Right lobe of liver (tissue), 6 donors: ENCODE measurements around the gene NR6A1. TPM values are rescaled to one million over a fixed set of nuclear protein-coding genes. Genes with fewer than 3 reads are reported as not detected.
A peak's percentile ranks its signal among the peaks of the same experiment; 100 is the strongest.

Source experiments
- ATAC-seq, 4 donors: fragments of 200-7000 bp; cut with Tn5 transposase; one replicate each; pipeline ENCODE4 v1.9.1; 2020; ENCODE audit warnings: mild to moderate bottlenecking in 4 of 4, moderate library complexity in 4 of 4
- DNase-seq, 3 donors: peaks; one replicate each; pipeline ENCODE4 v3.0.0-alpha.2; 2020
- H3K27ac ChIP-seq, 3 donors: fragments of 200-600 bp; one replicate each; pipeline ENCODE4 v1.8.0; 2022
- H3K27me3 ChIP-seq, 2 donors: fragments of 200-600 bp; one replicate each; pipeline ENCODE4 v1.8.0; 2022
- H3K36me3 ChIP-seq, 4 donors: fragments of 200-600 bp; sonication (generic) in 1 of 4; one replicate each; pipeline versions ENCODE4 v1.5.1 to v1.8.0; 2017 to 2022; ENCODE audit warnings: control low read depth in 1 of 4
- H3K4me1 ChIP-seq, 4 donors: fragments of 200-600 bp; sonication (generic) in 1 of 4; one replicate each; pipeline versions ENCODE4 v1.5.1 to v1.8.0; 2017 to 2022; ENCODE audit warnings: control low read depth in 1 of 4
- H3K4me3 ChIP-seq, 3 donors: fragments of 200-600 bp; one replicate each; pipeline ENCODE4 v1.8.0; 2022
- H3K9me3 ChIP-seq, 4 donors: fragments of 200-600 bp; sonication (generic) in 1 of 4; one replicate each; pipeline versions ENCODE4 v1.5.1 to v1.8.0; 2017 to 2022; ENCODE audit warnings: control low read depth in 1 of 4
- CTCF ChIP-seq, 4 donors: fragments of 200-600 bp in 3 of 4; fragments of 450-650 bp in 1 of 4; IDR thresholded peaks; one replicate each; pipeline versions ENCODE4 v1.5.1 to v1.8.0; 2016 to 2022; ENCODE audit warnings: antibody characterized with exemption in 4 of 4, mild to moderate bottlenecking in 2 of 4
- POLR2A ChIP-seq: fragments of 450-650 bp; IDR thresholded peaks from one replicate; pipeline ENCODE4 v1.6.1; 2017; ENCODE audit warnings: antibody characterized with exemption, mild to moderate bottlenecking
- WGBS: methylation state at CpG from one replicate; pipeline ENCODE4 v1.1.6; 2018; ENCODE audit warnings: low coverage, low lambda C conversion rate; ENCODE audit not compliant: insufficient coverage; ENCODE audit errors: missing lambda C conversion rate; 5-methylcytosine and 5-hydroxymethylcytosine counted together
- intact Hi-C, 2 donors: fragments of 100-400 bp; cut with DNase I; formaldehyde crosslinking; loops; one replicate each; pipeline versions ENCODE4 v1.11.2 to v1.14.1; 2022
- total RNA-seq, 6 experiments: library from RNA; depleted of rRNA in 2 of 6; stranded (reverse); fragments of >200 nt in 2 of 6; fragmentation: NEBNext Ultra II Directional in 3 of 6; extraction: Animal tissue kit (Norgen Biotek cat#: 25700) in 3 of 6; gene quantifications; one replicate each; pipeline versions ENCODE4 v1.1.0 to v1.2.4, GENCODE V29; 2016 to 2023
- donor health status: DM: no; HTN: yes; CAD: no.
- donor health status: DM: no; HTN: no; CAD: no.
- donor health status: DM: no; HTN: no; CAD: no.
- donor health status: DM: no; HTN: yes; CAD: no.
- donor health status: DM: no; HTN: yes; CAD: no.

NR6A1 gene
- total RNA-seq, 6 experiments from 2014 or later, result 1.3 to 3.6 (median 1.9) TPM

- Histone ChIP-seq H3K4me3 (no peak overlapping the region), H3K9me3 (no peaks in the 10 kb centered on the region), H3K27ac (no peak overlapping the region), H3K4me1 (peaks cover 0 to 5% (median 0%) of the 10 kb centered on the region in 4 donors), H3K36me3 (no peaks in the 10 kb centered on the region), H3K27me3 (no peaks in the 10 kb centered on the region)
- DNase-seq (no peak), ATAC-seq (no peak)
- TF ChIP-seq CTCF (IDR thresholded peaks at IDR 0.05) (no peak), POLR2A (no peak)
- no CpG with 5 or more reads among the region's 15 CpGs for WGBS
- intact Hi-C loops, result no loop called here
These were observed 274.6 kb downstream of the NR6A1 start for GRCh38 chr9:124496463-124496862.

- Histone ChIP-seq H3K9me3 (no peaks in the 10 kb centered on the region), H3K4me1 (peaks cover 0 to 5% (median 0%) of the 10 kb centered on the region in 4 donors), H3K36me3 (no peaks in the 10 kb centered on the region), H3K27ac (no peak overlapping the region), H3K4me3 (no peak overlapping the region), H3K27me3 (no peaks in the 10 kb centered on the region)
- DNase-seq (no peak), ATAC-seq (no peak)
- 72% methylated on average over 3 of the region's 3 CpGs for WGBS
- intact Hi-C loops, result no loop called here
- no peak for TF ChIP-seq CTCF (IDR thresholded peaks at IDR 0.05)
- TF ChIP-seq POLR2A, result no peak
These were observed 275.0 kb downstream of the NR6A1 start for GRCh38 chr9:124496075-124496449.

- intact Hi-C loops, result no loop called here
- peak in 1 of 3 donors; percentile 36 for DNase-seq
These were observed 275.7 kb downstream of the NR6A1 start for GRCh38 chr9:124495126-124496074.

GRCh38 chr9:124493794-124494479 lies 277.2 kb downstream of the NR6A1 start:
- no peak overlapping the region for H3K27ac ChIP-seq
- DNase-seq, result no peak
- no peaks in the 10 kb centered on the region for H3K36me3 ChIP-seq
- H3K4me3 ChIP-seq, result no peak overlapping the region
- no peaks in the 10 kb centered on the region for H3K9me3 ChIP-seq
- TF ChIP-seq CTCF (IDR thresholded peaks at IDR 0.05) (no peak), POLR2A (no peak)
- WGBS, result 90% methylated on average over 2 of the region's 18 CpGs
- intact Hi-C loops, result no loop called here
- peaks cover 0 to 5% (median 0%) of the 10 kb centered on the region in 4 donors for H3K4me1 ChIP-seq
- ATAC-seq, result no peak
- no peaks in the 10 kb centered on the region for H3K27me3 ChIP-seq

More at GRCh38 chr9:124495126-124496074, 275.7 kb downstream of the NR6A1 start:
- Histone ChIP-seq H3K9me3 (no peaks in the 10 kb centered on the region), H3K4me1 (peaks cover 0 to 5% (median 0%) of the 10 kb centered on the region in 4 donors), H3K36me3 (no peaks in the 10 kb centered on the region), H3K4me3 (no peak overlapping the region), H3K27ac (no peak overlapping the region), H3K27me3 (no peaks in the 10 kb centered on the region)
- 50% methylated on average over 21 of the region's 31 CpGs for WGBS
- TF ChIP-seq POLR2A, result no peak
- no peak for TF ChIP-seq CTCF (IDR thresholded peaks at IDR 0.05)
- ATAC-seq, result peak in 3 of 4 donors; percentile 19 to 75 (median 60)
